ENCODE data around the gene C5AR2. TPM values are rescaled to one million over a fixed set of nuclear protein-coding genes. Genes with fewer than 3 reads are reported as not detected.
"Not testable (repeated sequence)": the region's sequence is repeated elsewhere in the genome, so short reads cannot be mapped to it uniquely, and the experiment has no call there.

The C5AR2 gene
- total RNA-seq, 1 experiment from 2014 or later = not detected

DNA sequence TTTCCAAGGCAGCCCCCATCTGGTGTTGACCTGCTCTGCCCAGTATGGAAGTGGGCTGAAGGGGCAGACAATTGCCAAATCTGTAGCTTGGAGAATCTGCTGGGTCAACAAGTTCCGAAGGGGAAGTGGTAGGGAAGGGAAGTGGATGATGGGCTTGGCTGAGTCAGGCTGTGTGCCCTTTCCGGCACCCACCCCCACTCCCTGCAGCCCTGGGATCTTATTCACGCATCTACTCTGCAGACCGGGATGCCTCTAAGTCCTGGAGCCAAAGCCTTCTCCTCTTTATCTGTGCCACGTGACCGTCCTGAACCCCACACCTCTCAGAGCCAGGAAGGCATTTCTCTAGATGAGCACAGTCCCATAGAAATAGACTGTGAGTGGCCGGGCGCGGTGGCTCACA lies 7.5 kb upstream of the C5AR2 start:
- Histone ChIP-seq H3K27me3 (replicated peaks; ENCODE audit: insufficient read depth, low read depth, low read length, poor library complexity) (no peaks in the 10 kb centered on the region), H3K36me3 (ENCODE audit: insufficient read depth, low read length, poor library complexity, severe bottlenecking) (no peaks in the 10 kb centered on the region), H3K27ac (ENCODE audit: low read depth, low read length, poor library complexity, severe bottlenecking) (no peak overlapping the region), H3K4me1 (ENCODE audit: insufficient read depth, low read length, poor library complexity, severe bottlenecking) (no peaks in the 10 kb centered on the region), H3K4me3 (ENCODE audit: low read depth, low read length, poor library complexity, severe bottlenecking) (no peak overlapping the region), H3K9me3 (ENCODE audit: low read depth, low read length, poor library complexity, severe bottlenecking) (no peaks in the 10 kb centered on the region)
- no peak for DNase-seq (ENCODE audit: low spot score)
- intact Hi-C loops (cut with micrococcal nuclease; ENCODE audit: unreplicated experiment) = no loop called here
- no TSS peak for BruUV-seq (replicated peaks)
- CTCF ChIA-PET = no interaction called here
- POLR2A ChIA-PET (ENCODE audit: low non-redundant PET) = no interaction called here
- TF ChIP-seq, protein P1, sequence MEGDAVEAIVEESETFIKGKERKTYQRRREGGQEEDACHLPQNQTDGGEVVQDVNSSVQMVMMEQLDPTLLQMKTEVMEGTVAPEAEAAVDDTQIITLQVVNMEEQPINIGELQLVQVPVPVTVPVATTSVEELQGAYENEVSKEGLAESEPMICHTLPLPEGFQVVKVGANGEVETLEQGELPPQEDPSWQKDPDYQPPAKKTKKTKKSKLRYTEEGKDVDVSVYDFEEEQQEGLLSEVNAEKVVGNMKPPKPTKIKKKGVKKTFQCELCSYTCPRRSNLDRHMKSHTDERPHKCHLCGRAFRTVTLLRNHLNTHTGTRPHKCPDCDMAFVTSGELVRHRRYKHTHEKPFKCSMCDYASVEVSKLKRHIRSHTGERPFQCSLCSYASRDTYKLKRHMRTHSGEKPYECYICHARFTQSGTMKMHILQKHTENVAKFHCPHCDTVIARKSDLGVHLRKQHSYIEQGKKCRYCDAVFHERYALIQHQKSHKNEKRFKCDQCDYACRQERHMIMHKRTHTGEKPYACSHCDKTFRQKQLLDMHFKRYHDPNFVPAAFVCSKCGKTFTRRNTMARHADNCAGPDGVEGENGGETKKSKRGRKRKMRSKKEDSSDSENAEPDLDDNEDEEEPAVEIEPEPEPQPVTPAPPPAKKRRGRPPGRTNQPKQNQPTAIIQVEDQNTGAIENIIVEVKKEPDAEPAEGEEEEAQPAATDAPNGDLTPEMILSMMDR (conservative IDR thresholded peaks at IDR 0.05; ENCODE audit: low read depth, low read length) = no peak
- TF ChIP-seq EZH2 (IDR thresholded peaks at IDR 0.05; ENCODE audit: borderline replicate concordance, low read depth, low read length, poor library complexity, severe bottlenecking) = no peak

DNA sequence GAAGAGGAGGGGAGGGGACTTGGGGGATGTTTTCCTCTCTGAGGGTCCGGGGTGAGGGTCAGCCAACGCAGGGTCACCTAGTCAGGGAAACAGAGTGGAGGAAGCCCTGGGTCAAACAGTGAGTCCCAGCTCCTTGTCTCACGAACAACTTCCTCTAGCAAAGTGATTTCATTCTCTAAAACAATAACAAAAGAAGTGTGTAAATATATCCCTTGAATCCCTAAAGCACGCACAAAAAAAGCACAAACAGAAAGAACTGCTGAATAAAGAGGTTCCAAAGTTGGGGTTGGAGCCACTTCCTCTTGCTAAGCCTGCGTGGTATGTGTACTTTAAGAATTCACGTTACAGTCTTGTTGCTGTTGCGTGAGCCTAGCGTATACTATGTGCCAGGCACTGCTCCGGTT lies 1.5 kb upstream of the C5AR2 start:
- no peak for DNase-seq (ENCODE audit: low spot score)
- POLR2A ChIA-PET (ENCODE audit: low non-redundant PET) = interaction anchor here (0.6 kb wide), 2 partner anchors 29 to 379 kb away, joined by 5 to 11 read pairs; no protein-coding TSS in a partner anchor
- Histone ChIP-seq H3K36me3 (ENCODE audit: insufficient read depth, low read length, poor library complexity, severe bottlenecking) (no peaks in the 10 kb centered on the region), H3K4me1 (ENCODE audit: insufficient read depth, low read length, poor library complexity, severe bottlenecking) (no peaks in the 10 kb centered on the region), H3K4me3 (ENCODE audit: low read depth, low read length, poor library complexity, severe bottlenecking) (no peak overlapping the region), H3K27me3 (replicated peaks; ENCODE audit: insufficient read depth, low read depth, low read length, poor library complexity) (no peaks in the 10 kb centered on the region), H3K9me3 (ENCODE audit: low read depth, low read length, poor library complexity, severe bottlenecking) (no peaks in the 10 kb centered on the region), H3K27ac (ENCODE audit: low read depth, low read length, poor library complexity, severe bottlenecking) (no peak overlapping the region)
- CTCF ChIA-PET = interaction anchor here (0.6 kb wide), 1 partner anchor 29 kb away, joined by 4 read pairs; no protein-coding TSS in a partner anchor
- TF ChIP-seq, protein P1 (conservative IDR thresholded peaks at IDR 0.05; ENCODE audit: low read depth, low read length) = no peak
- TF ChIP-seq EZH2 (IDR thresholded peaks at IDR 0.05; ENCODE audit: borderline replicate concordance, low read depth, low read length, poor library complexity, severe bottlenecking) = no peak
- intact Hi-C loops (cut with micrococcal nuclease; ENCODE audit: unreplicated experiment) = no loop called here
- BruUV-seq (replicated peaks) = no TSS peak

DNA sequence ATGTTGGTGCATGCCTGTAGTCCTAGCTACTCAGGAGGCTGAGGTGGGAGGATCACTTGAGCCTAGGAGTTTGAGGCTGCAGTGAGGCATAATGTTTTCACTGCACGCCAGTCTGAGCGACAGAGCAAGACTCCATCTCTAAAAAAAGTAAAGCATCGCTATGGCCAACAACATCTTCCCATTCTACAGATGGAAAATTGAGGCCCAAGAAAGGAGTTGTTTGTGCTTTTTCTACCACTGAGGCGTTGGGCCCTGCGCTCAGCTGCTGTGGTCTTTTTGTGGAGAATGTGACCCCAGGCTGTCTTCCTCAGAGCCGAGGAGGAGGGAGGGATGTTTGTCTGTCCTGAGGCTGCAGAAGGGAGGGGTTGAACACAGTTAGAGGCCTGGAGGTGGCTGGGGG lies 485 bp upstream of the C5AR2 start:
- no peak for TF ChIP-seq EZH2 (IDR thresholded peaks at IDR 0.05; ENCODE audit: borderline replicate concordance, low read depth, low read length, poor library complexity, severe bottlenecking)
- TF ChIP-seq, protein P1 (conservative IDR thresholded peaks at IDR 0.05; ENCODE audit: low read depth, low read length) = no peak
- no peaks in the 10 kb centered on the region for H3K4me1 ChIP-seq (ENCODE audit: insufficient read depth, low read length, poor library complexity, severe bottlenecking)
- H3K27ac ChIP-seq (ENCODE audit: low read depth, low read length, poor library complexity, severe bottlenecking) = no peak overlapping the region
- intact Hi-C loops (cut with micrococcal nuclease; ENCODE audit: unreplicated experiment) = no loop called here
- CTCF ChIA-PET = no interaction called here
- POLR2A ChIA-PET (ENCODE audit: low non-redundant PET) = no interaction called here
- no peaks in the 10 kb centered on the region for H3K36me3 ChIP-seq (ENCODE audit: insufficient read depth, low read length, poor library complexity, severe bottlenecking)
- no peaks in the 10 kb centered on the region for H3K9me3 ChIP-seq (ENCODE audit: low read depth, low read length, poor library complexity, severe bottlenecking)
- BruUV-seq (replicated peaks) = no TSS peak
- H3K4me3 ChIP-seq (ENCODE audit: low read depth, low read length, poor library complexity, severe bottlenecking) = no peak overlapping the region
- H3K27me3 ChIP-seq (replicated peaks; ENCODE audit: insufficient read depth, low read depth, low read length, poor library complexity) = no peaks in the 10 kb centered on the region
- DNase-seq (ENCODE audit: low spot score) = no peak

DNA sequence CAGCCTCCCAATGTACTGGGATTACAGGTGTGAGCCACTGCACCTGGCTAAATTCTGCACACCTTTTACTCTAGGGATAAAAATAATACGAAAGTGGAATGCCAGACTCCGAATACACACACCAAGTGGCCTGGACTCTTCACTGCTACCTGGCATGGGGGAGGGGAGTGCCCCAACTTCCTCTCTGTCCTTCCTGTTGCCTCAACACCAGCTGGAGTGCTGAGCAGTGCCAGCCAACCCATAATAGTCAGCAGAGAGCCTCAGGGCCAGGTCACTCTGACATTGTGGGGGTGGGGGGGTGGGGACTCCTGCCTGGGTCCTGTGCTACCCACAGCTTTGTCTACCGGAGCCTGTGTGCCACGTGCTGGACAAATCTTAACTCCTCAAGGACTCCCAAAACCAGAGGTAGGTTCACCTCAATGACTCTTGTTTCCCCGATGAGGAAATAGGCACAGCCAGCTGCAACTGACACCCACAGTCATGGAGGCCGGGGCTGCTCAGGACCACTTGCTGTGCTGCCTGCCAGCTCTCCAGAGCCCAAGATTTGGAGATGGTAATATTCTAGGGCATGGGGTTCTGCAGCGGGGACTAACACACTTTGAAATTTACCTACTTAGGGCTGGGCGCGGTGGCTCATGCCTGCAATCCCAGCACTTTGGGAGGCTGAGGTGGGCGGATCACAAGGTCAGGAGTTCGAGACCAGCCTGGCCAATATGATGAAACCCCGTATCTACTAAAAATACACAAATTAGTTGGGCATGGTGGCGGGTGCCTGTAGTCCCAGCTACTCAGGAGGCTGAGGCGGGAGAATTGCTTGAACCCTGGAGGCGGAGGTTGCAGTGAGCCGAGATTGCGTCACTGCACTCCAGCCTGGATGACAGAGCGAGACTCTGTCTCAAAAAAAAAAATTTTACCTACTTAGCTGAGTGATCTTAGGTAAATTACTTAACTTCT lies 5.1 kb downstream of the C5AR2 start:
- H3K27ac ChIP-seq (ENCODE audit: low read depth, low read length, poor library complexity, severe bottlenecking); H3K36me3 ChIP-seq (ENCODE audit: insufficient read depth, low read length, poor library complexity, severe bottlenecking); H3K27me3 ChIP-seq (replicated peaks; ENCODE audit: insufficient read depth, low read depth, low read length, poor library complexity); H3K4me3 ChIP-seq (ENCODE audit: low read depth, low read length, poor library complexity, severe bottlenecking); POLR2A ChIA-PET (ENCODE audit: low non-redundant PET); CTCF ChIA-PET; H3K9me3 ChIP-seq (ENCODE audit: low read depth, low read length, poor library complexity, severe bottlenecking); intact Hi-C loops (cut with micrococcal nuclease; ENCODE audit: unreplicated experiment); H3K4me1 ChIP-seq (ENCODE audit: insufficient read depth, low read length, poor library complexity, severe bottlenecking); BruUV-seq (replicated peaks): not testable (repeated sequence)
- DNase-seq (ENCODE audit: low spot score) = peak; percentile 15

Measured in A673 (cell line).